ENCODE results near the gene TIGIT.

Gene TIGIT

DNA sequence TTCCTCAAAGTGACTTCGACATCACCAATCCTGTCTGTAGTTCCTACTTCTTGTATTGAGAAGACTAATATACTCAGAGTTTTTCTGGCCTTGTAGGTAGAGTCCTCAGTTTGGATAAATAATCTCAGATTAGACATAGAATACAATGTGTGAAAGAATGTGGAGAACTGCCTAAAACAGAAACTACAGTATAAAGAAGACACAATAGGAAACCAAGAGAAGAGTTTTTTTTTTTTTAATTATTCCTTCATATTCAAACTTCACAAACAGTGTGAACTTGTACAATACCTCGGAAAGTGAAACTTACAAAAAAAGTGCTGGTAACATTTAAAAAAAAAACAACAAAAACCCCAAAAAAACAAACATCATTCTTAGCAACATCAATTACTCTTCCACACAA lies 20.5 kb downstream of the TIGIT start:
- Histone ChIP-seq H3K36me3 (ENCODE audit: control insufficient read depth, low read depth, low read length) (no peaks in the 10 kb centered on the region), H3K27me3 (ENCODE audit: control insufficient read depth, insufficient read depth, low read length) (no peaks in the 10 kb centered on the region), H3K4me3 (ENCODE audit: low read length) (no peak overlapping the region), H3K4me1 (ENCODE audit: control insufficient read depth, low read depth, low read length) (peaks cover 12% of the 10 kb centered on the region), H3K27ac (ENCODE audit: low read length) (no peak overlapping the region), H3K9me3 (ENCODE audit: control insufficient read depth, low read depth, low read length) (no peaks in the 10 kb centered on the region), H3K9ac (ENCODE audit: low read length) (no peak overlapping the region)

GRCh38 chr3:114318295-114318694 lies 24.5 kb downstream of the TIGIT start:
- no peaks in the 10 kb centered on the region for H3K36me3 ChIP-seq (ENCODE audit: control insufficient read depth, low read depth, low read length)
- H3K9ac ChIP-seq (ENCODE audit: low read length), result no peak overlapping the region
- peaks cover 21% of the 10 kb centered on the region for H3K4me1 ChIP-seq (ENCODE audit: control insufficient read depth, low read depth, low read length)
- no peak overlapping the region for H3K4me3 ChIP-seq (ENCODE audit: low read length)
- no peaks in the 10 kb centered on the region for H3K9me3 ChIP-seq (ENCODE audit: control insufficient read depth, low read depth, low read length)
- no peaks in the 10 kb centered on the region for H3K27me3 ChIP-seq (ENCODE audit: control insufficient read depth, insufficient read depth, low read length)
- H3K27ac ChIP-seq (ENCODE audit: low read length), result no peak overlapping the region

DNA sequence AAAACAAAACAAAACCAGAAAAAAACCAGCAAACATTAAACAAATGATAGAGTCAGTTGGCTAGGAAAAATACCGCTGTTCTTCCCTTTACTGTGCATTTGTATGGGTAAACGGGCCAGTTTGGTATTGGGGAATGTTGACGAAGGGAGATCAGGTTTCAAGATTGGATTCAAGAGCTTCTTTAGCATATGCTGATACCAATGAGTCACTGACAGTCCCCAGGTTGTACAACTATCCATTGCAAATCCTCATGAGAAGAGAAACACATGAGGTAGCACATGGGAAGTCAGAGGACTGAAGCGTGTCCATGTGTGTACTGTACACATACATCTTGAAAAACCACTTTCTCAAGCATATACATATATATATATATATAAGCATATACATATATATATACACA lies 25.6 kb downstream of the TIGIT start:
- peak overlapping the region; percentile 28 for H3K9ac ChIP-seq (ENCODE audit: low read length)
- no peak overlapping the region for H3K27ac ChIP-seq (ENCODE audit: low read length)
- H3K4me3 ChIP-seq (ENCODE audit: low read length), result peak overlapping the region; percentile 48
- H3K9me3 ChIP-seq (ENCODE audit: control insufficient read depth, low read depth, low read length), result no peaks in the 10 kb centered on the region
- no peaks in the 10 kb centered on the region for H3K27me3 ChIP-seq (ENCODE audit: control insufficient read depth, insufficient read depth, low read length)
- H3K36me3 ChIP-seq (ENCODE audit: control insufficient read depth, low read depth, low read length), result no peaks in the 10 kb centered on the region
- peaks cover 31% of the 10 kb centered on the region for H3K4me1 ChIP-seq (ENCODE audit: control insufficient read depth, low read depth, low read length)

DNA sequence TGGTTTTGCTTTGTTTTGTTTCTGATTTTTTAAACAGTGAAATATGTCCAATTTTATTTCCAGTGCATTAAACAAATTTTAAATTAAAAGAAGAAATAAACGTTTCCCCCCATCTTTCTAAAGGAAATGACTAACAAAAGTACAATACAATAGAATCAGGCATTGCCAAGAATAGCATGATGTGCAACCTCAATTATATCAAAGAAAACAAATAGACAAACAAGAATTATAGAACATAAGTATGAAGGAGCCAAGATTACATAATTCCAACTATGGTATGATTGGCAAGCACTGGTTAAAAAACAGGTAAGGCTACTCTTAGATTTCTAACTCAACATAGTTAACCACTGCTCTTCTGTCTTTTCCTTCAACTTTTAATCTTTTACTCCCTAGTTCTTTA lies 26.4 kb downstream of the TIGIT start:
- no peak overlapping the region for H3K4me3 ChIP-seq (ENCODE audit: low read length)
- H3K27me3 ChIP-seq (ENCODE audit: control insufficient read depth, insufficient read depth, low read length), result no peaks in the 10 kb centered on the region
- no peak overlapping the region for H3K27ac ChIP-seq (ENCODE audit: low read length)
- H3K9me3 ChIP-seq (ENCODE audit: control insufficient read depth, low read depth, low read length), result no peaks in the 10 kb centered on the region
- no peak overlapping the region for H3K9ac ChIP-seq (ENCODE audit: low read length)
- peaks cover 36% of the 10 kb centered on the region for H3K4me1 ChIP-seq (ENCODE audit: control insufficient read depth, low read depth, low read length)
- no peaks in the 10 kb centered on the region for H3K36me3 ChIP-seq (ENCODE audit: control insufficient read depth, low read depth, low read length)

- H3K4me1 ChIP-seq (ENCODE audit: control insufficient read depth, low read depth, low read length), result peaks cover 37% of the 10 kb centered on the region
- H3K27ac ChIP-seq (ENCODE audit: low read length), result no peak overlapping the region
- no peak overlapping the region for H3K9ac ChIP-seq (ENCODE audit: low read length)
- no peaks in the 10 kb centered on the region for H3K9me3 ChIP-seq (ENCODE audit: control insufficient read depth, low read depth, low read length)
- H3K36me3 ChIP-seq (ENCODE audit: control insufficient read depth, low read depth, low read length), result no peaks in the 10 kb centered on the region
- H3K4me3 ChIP-seq (ENCODE audit: low read length), result no peak overlapping the region
- no peaks in the 10 kb centered on the region for H3K27me3 ChIP-seq (ENCODE audit: control insufficient read depth, insufficient read depth, low read length)
Measured at GRCh38 chr3:114323546-114324254, 29.9 kb downstream of the TIGIT start.

DNA sequence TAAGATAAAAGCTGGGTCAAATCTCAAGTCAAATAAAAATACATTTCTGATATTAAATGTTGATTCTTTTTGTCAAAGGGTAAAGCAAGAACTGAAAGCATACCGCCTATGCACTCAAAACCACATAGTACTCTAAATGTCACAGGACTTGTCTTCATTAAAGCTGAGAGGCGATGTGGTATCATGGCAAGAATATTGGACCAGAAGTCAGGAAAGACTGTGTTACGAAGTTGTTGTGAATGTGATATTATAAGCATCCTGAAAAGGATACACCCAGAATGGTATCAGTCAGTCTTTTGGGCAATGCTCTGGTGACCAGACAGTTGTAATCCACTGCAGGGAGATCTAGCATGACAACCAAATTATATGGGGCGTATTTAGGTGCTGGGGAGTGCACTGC lies 33.8 kb downstream of the TIGIT start:
- Histone ChIP-seq H3K4me1 (ENCODE audit: control insufficient read depth, low read depth, low read length) (peaks cover 25% of the 10 kb centered on the region), H3K4me3 (ENCODE audit: low read length) (no peak overlapping the region), H3K9ac (ENCODE audit: low read length) (no peak overlapping the region), H3K9me3 (ENCODE audit: control insufficient read depth, low read depth, low read length) (no peaks in the 10 kb centered on the region), H3K36me3 (ENCODE audit: control insufficient read depth, low read depth, low read length) (no peaks in the 10 kb centered on the region), H3K27ac (ENCODE audit: low read length) (no peak overlapping the region), H3K27me3 (ENCODE audit: control insufficient read depth, insufficient read depth, low read length) (no peaks in the 10 kb centered on the region)

- Histone ChIP-seq H3K4me3 (ENCODE audit: low read length) (no peak overlapping the region), H3K9ac (ENCODE audit: low read length) (no peak overlapping the region), H3K4me1 (ENCODE audit: control insufficient read depth, low read depth, low read length) (peaks cover 32% of the 10 kb centered on the region), H3K27me3 (ENCODE audit: control insufficient read depth, insufficient read depth, low read length) (no peaks in the 10 kb centered on the region), H3K36me3 (ENCODE audit: control insufficient read depth, low read depth, low read length) (no peaks in the 10 kb centered on the region), H3K9me3 (ENCODE audit: control insufficient read depth, low read depth, low read length) (no peaks in the 10 kb centered on the region), H3K27ac (ENCODE audit: low read length) (no peak overlapping the region)
Measured at GRCh38 chr3:114328345-114328744, 34.5 kb downstream of the TIGIT start.

GRCh38 chr3:114329823-114330222 lies 36.0 kb downstream of the TIGIT start:
- H3K9ac ChIP-seq (ENCODE audit: low read length), result no peak overlapping the region
- H3K9me3 ChIP-seq (ENCODE audit: control insufficient read depth, low read depth, low read length), result no peaks in the 10 kb centered on the region
- no peak overlapping the region for H3K4me3 ChIP-seq (ENCODE audit: low read length)
- H3K27ac ChIP-seq (ENCODE audit: low read length), result no peak overlapping the region
- H3K4me1 ChIP-seq (ENCODE audit: control insufficient read depth, low read depth, low read length), result peaks cover 28% of the 10 kb centered on the region
- H3K27me3 ChIP-seq (ENCODE audit: control insufficient read depth, insufficient read depth, low read length), result no peaks in the 10 kb centered on the region
- H3K36me3 ChIP-seq (ENCODE audit: control insufficient read depth, low read depth, low read length), result no peaks in the 10 kb centered on the region

DNA sequence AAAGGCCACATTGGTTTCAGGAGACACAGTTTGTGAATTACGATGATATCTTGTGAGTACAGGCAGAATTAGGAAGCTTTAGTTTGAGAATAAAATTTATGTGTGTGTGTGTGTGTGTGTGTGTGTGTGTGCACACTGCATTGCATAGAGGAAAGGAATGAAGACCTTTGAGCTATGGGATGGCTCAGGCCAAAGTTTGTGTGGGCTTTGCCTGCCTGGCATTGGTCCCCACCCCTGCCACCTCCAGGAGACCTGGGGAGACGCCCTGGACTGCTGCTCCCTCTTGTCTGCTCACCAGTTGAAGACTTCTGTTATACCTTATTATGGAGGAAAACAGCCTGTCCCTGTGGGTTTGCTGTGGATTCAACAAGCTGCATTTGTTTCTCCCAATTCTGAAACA lies 37.2 kb downstream of the TIGIT start:
- Histone ChIP-seq H3K4me1 (ENCODE audit: control insufficient read depth, low read depth, low read length) (peaks cover 26% of the 10 kb centered on the region), H3K4me3 (ENCODE audit: low read length) (no peak overlapping the region), H3K9me3 (ENCODE audit: control insufficient read depth, low read depth, low read length) (no peaks in the 10 kb centered on the region), H3K36me3 (ENCODE audit: control insufficient read depth, low read depth, low read length) (no peaks in the 10 kb centered on the region), H3K9ac (ENCODE audit: low read length) (no peak overlapping the region), H3K27ac (ENCODE audit: low read length) (no peak overlapping the region), H3K27me3 (ENCODE audit: control insufficient read depth, insufficient read depth, low read length) (no peaks in the 10 kb centered on the region)

DNA sequence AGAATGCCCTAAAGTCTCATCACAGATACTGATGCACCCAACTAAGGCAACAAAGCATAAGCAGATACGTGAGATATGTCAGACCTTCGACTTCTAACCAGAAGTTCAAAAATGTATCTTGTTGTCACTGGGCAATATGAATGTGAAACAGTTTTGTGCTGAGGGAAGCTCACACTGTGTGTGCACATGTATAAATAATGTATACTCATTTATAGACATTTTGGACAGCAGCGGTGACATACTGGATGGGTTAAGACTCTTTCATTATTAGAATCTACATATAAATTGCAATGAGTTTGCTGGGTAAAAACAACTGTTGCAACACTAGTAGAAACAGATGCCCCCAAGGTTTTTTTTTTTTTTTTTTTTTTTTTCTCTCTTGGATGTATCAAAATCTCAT lies 37.9 kb downstream of the TIGIT start:
- Histone ChIP-seq H3K36me3 (ENCODE audit: control insufficient read depth, low read depth, low read length) (no peaks in the 10 kb centered on the region), H3K27me3 (ENCODE audit: control insufficient read depth, insufficient read depth, low read length) (no peaks in the 10 kb centered on the region), H3K9ac (ENCODE audit: low read length) (no peak overlapping the region), H3K27ac (ENCODE audit: low read length) (no peak overlapping the region), H3K4me3 (ENCODE audit: low read length) (no peak overlapping the region), H3K9me3 (ENCODE audit: control insufficient read depth, low read depth, low read length) (no peaks in the 10 kb centered on the region), H3K4me1 (ENCODE audit: control insufficient read depth, low read depth, low read length) (peaks cover 33% of the 10 kb centered on the region)

GRCh38 chr3:114332342-114333179 lies 38.7 kb downstream of the TIGIT start:
- no peak overlapping the region for H3K4me3 ChIP-seq (ENCODE audit: low read length)
- no peaks in the 10 kb centered on the region for H3K9me3 ChIP-seq (ENCODE audit: control insufficient read depth, low read depth, low read length)
- H3K36me3 ChIP-seq (ENCODE audit: control insufficient read depth, low read depth, low read length), result no peaks in the 10 kb centered on the region
- no peak overlapping the region for H3K9ac ChIP-seq (ENCODE audit: low read length)
- no peaks in the 10 kb centered on the region for H3K27me3 ChIP-seq (ENCODE audit: control insufficient read depth, insufficient read depth, low read length)
- H3K27ac ChIP-seq (ENCODE audit: low read length), result no peak overlapping the region
- peaks cover 39% of the 10 kb centered on the region for H3K4me1 ChIP-seq (ENCODE audit: control insufficient read depth, low read depth, low read length)
